ENCODE measurements around the gene EHMT2. TPM values are rescaled to one million over a fixed set of nuclear protein-coding genes. Genes with fewer than 3 reads are reported as not detected.

Gene EHMT2
- polyA plus RNA-seq, 1 donor (not counting 4 experiments of a cell fraction or from before 2014, with no cell fraction given): 17.7 TPM

GRCh38 chr6:31862344-31863235 is 34.9 kb downstream of the EHMT2 start, which contains the start of gene NEU1:
Gene NEU1, minus strand, starts transcription at chr6:31862821. Its CDS starts 45 bp downstream, at chr6:31862776.
- H3K9ac ChIP-seq (ENCODE audit: control insufficient read depth, extremely low read depth, insufficient read depth, low read length): peak within 1 kb of the TSS; percentile 85
- no peaks in the 10 kb centered on the region for H3K9me3 ChIP-seq (ENCODE audit: control insufficient read depth, low read depth, low read length)
- DNase-seq (ENCODE audit: low read depth, low spot score): peak; percentile 99
- peak within 1 kb of the TSS; percentile 96 for H3K4me2 ChIP-seq (ENCODE audit: control insufficient read depth, extremely low read depth, insufficient read depth, low read depth, low read length)
- H3K36me3 ChIP-seq (ENCODE audit: control insufficient read depth in 2 of 2, extremely low read depth in 1 of 2, insufficient read depth in 2 of 2, low read length in 2 of 2): peaks cover 11 to 15% of the 10 kb centered on the region in 2 experiments
- H3K4me3 ChIP-seq (ENCODE audit: control insufficient read depth in 2 of 3, extremely low read depth in 1 of 3, insufficient read depth in 2 of 3, low read depth in 1 of 3, low read length in 3 of 3): peak within 1 kb of the TSS; percentile 63 to 90 (median 89)
- peak; percentile 17 for FAIRE-seq
- peaks cover 12% of the 10 kb centered on the region for H3K4me1 ChIP-seq (ENCODE audit: control insufficient read depth, extremely low read depth, insufficient read depth, low read length)
- dilution Hi-C loops (cut with MboI; ENCODE audit: extremely low pct_ligation_motif_present, low sequenced_read_pairs): no loop called here
- H3K27me3 ChIP-seq (ENCODE audit: control insufficient read depth, extremely low read depth, insufficient read depth, low read length): no peaks in the 10 kb centered on the region
- peak within 1 kb of the TSS; percentile 71 for H3K27ac ChIP-seq (ENCODE audit: control insufficient read depth, insufficient read depth, low read length)
- peaks cover 5% of the 10 kb centered on the region for H3K79me2 ChIP-seq (ENCODE audit: control insufficient read depth, insufficient read depth, low read length)
- TF ChIP-seq EZH2 (IDR thresholded peaks at IDR 0.05; ENCODE audit: low read length): no peak
- TF ChIP-seq CTCF (optimal IDR thresholded peaks at IDR 0.05 in 1 of 3, IDR thresholded peaks at IDR 0.05 in 1 of 3, conservative IDR thresholded peaks at IDR 0.05 in 1 of 3; ENCODE audit: extremely low read depth in 1 of 3, insufficient read depth in 2 of 3, low read length in 3 of 3): no peak
- H4K20me1 ChIP-seq (ENCODE audit: control insufficient read depth, extremely low read depth, insufficient read depth, low read length): no peaks in the 10 kb centered on the region
- no peaks in the 10 kb centered on the region for H3K9me1 ChIP-seq (ENCODE audit: control insufficient read depth, extremely low read depth, insufficient read depth, low read length)
- peak within 1 kb of the TSS; percentile 88 for H2AFZ ChIP-seq (ENCODE audit: control insufficient read depth, low read length)

GRCh38 chr6:31861919-31862343 is 35.6 kb downstream of the EHMT2 start:
- H4K20me1 ChIP-seq (ENCODE audit: control insufficient read depth, extremely low read depth, insufficient read depth, low read length): no peaks in the 10 kb centered on the region
- peaks cover 14 to 15% of the 10 kb centered on the region in 2 experiments for H3K36me3 ChIP-seq (ENCODE audit: control insufficient read depth in 2 of 2, extremely low read depth in 1 of 2, insufficient read depth in 2 of 2, low read length in 2 of 2)
- peak overlapping the region; percentile 68 for H2AFZ ChIP-seq (ENCODE audit: control insufficient read depth, low read length)
- dilution Hi-C loops (cut with MboI; ENCODE audit: extremely low pct_ligation_motif_present, low sequenced_read_pairs): no loop called here
- no peaks in the 10 kb centered on the region for H3K9me1 ChIP-seq (ENCODE audit: control insufficient read depth, extremely low read depth, insufficient read depth, low read length)
- H3K9me3 ChIP-seq (ENCODE audit: control insufficient read depth, low read depth, low read length): no peaks in the 10 kb centered on the region
- H3K4me1 ChIP-seq (ENCODE audit: control insufficient read depth, extremely low read depth, insufficient read depth, low read length): peaks cover 12% of the 10 kb centered on the region
- peak overlapping the region; percentile 71 for H3K27ac ChIP-seq (ENCODE audit: control insufficient read depth, insufficient read depth, low read length)
- H3K4me2 ChIP-seq (ENCODE audit: control insufficient read depth, extremely low read depth, insufficient read depth, low read depth, low read length): peak overlapping the region; percentile 96
- TF ChIP-seq CTCF (optimal IDR thresholded peaks at IDR 0.05 in 1 of 3, IDR thresholded peaks at IDR 0.05 in 1 of 3, conservative IDR thresholded peaks at IDR 0.05 in 1 of 3; ENCODE audit: extremely low read depth in 1 of 3, insufficient read depth in 2 of 3, low read length in 3 of 3): no peak
- no peak for TF ChIP-seq EZH2 (IDR thresholded peaks at IDR 0.05; ENCODE audit: low read length)
- peak overlapping the region; percentile 63 to 90 (median 89) for H3K4me3 ChIP-seq (ENCODE audit: control insufficient read depth in 2 of 3, extremely low read depth in 1 of 3, insufficient read depth in 2 of 3, low read depth in 1 of 3, low read length in 3 of 3)
- no peaks in the 10 kb centered on the region for H3K27me3 ChIP-seq (ENCODE audit: control insufficient read depth, extremely low read depth, insufficient read depth, low read length)
- no peak for FAIRE-seq
- peak overlapping the region; percentile 85 for H3K9ac ChIP-seq (ENCODE audit: control insufficient read depth, extremely low read depth, insufficient read depth, low read length)
- DNase-seq (ENCODE audit: low read depth, low spot score): no peak
- H3K79me2 ChIP-seq (ENCODE audit: control insufficient read depth, insufficient read depth, low read length): peaks cover 5% of the 10 kb centered on the region
